Dermis blood vessel endothelial cell (primary cell): ENCODE data around the gene SLC28A1. TPM values are rescaled to one million over a fixed set of nuclear protein-coding genes. Genes with fewer than 3 reads are reported as not detected.

Experiments
- DNase-seq: peaks from one replicate; pipeline ENCODE4 v3.0.0; 2010
- total RNA-seq: library from RNA; depleted of rRNA; stranded (reverse); fragments of >200 nt; gene quantifications from 2 replicates; pipeline ENCODE4 v1.2.3, GENCODE V29; 2014

Gene SLC28A1
- total RNA-seq, 1 donor from 2014 or later, result not detected

DNA sequence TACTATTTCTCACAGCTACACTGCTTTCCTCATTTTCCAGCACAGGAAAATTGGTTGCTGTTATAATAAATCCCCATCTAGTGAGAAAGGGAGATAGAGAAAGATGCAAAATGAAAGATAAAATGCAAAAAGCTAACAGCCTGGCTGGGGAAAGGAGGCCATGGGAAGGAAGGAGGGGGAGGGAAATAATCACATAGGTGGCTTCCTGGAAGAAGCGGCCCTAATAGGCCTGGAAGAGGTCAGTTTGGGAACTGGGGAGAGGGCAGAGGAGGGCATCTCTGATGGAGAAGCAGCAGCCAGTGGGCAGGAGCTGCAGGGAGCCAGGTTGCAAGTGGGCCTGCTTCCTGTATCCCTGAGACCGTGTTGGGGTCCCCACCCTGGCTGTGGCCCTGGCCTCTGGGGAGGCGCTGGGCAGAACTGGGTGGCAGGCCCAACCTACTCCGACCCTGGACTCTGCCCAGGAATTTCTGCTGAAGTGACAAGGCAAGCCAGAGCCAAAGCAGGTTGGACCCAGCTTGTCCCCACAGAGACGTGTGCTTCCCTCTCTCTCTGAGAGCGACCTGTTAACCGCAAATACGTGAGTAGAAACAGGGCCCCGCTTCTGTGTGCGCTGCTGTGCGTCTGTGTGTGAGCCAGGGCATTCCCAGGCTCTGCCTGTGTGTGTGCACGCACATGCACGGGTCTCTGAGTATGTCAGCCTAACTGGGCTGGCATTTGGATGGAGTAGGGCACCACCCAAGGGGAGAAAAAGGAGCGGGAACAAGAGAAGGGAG is 1.9 kb downstream of the SLC28A1 start:
- no peak for DNase-seq

GRCh38 chr15:84886984-84887299 is 2.5 kb downstream of the SLC28A1 start:
- DNase-seq, result no peak

DNA sequence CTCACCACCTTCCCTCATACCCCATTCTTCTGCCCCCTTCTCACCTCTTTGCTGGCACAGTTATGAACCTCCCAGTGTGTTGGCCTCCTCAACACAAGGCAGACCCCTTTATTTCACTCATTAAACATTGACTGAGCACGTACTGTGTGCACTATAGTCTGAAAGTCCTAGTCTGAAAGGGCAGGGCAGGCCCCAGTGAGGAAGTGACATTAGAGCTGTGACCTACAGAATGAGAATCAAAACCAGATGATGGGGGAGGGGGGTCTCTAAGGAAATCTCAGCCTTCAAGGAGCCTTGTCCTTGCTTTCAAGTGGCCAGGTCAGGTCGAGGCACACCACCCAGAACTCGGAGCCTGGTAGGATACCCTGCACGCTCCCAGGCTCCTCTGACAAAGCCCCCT is 3.5 kb downstream of the SLC28A1 start:
- DNase-seq, result no peak

DNA sequence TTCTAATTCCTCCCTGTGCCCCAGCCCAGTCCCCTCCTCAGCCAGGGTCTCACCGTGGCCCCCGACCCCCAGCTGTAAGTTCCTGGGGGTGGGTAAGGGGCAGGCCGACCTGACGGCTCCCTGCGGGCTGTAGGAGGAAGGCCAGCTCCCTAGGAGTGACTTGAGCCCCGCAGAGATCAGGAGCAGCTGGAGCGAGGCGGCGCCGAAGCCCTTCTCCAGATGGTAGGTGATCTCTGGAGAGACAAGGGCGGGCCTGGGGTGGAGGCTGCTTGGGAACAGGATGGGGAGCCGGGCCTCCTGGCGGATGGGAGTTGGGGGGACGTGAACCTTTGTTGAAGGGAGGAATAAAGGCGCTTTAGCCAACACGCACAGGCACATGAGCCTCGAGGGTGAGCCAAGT is 4.2 kb downstream of the SLC28A1 start:
- DNase-seq, result no peak

DNA sequence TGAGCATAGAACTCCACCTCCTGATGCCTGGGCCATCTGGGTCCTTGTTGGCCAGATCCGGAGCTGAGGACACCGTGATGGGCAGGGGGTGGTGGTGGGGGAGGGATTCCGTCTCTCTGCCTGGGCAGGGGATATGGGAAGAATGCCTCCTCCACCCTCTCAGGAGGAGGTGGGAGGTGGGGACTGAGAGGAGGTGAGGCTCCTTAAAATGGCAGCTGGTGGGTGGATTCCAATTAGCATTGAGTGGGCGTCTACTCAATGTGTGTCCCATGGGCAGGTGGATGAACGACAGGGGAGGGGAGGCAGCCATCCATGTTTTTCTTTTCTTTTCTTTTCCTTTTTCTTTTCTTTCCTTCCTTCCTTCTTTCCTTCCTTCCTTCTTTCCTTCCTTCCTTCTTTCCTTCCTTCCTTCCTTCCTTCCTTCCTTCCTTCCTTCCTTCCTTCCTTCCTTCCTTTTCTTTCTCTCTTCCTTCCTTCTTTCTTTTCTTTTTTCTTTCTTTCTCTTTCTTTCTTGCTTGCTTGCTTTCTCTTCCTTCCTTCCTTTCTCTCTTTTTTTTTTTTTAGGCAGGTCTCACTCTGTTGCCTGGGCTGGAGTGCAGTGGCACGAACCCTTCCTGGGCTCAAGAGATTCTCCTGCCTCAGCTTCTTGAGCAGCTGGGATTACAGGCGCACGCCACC is 5.0 kb downstream of the SLC28A1 start:
- no peak for DNase-seq

DNA sequence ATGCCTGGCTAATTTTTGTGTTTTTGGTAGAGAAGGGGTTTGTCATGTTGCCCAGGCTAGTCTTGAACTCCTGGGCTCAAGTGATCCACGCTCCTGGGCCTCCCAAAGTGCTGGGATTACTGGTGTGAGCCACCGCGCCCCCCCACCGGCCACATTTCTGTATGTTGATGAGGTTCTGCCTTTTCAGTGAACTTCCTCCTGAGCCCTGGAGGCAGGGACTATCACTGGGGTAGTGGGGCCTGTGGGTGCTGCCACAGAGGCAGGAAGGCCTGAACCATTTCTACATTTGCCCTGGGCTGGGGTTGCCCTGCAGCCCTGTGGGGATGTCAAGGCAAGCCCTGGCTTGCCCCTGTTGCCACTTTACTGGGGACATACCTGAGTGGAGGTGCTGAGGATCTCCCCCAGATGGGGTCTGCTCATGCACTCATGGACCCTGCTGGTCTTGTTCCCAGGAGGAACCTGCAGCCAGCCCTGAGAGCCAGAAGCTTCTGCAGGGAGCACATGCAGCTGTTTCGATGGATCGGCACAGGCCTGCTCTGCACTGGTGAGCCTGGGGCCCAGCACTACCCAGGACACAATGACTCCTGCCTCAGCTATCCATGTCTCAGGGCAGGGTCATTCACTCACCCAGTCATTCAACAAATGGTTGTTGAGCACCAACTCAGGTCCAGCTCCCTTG is 5.7 kb downstream of the SLC28A1 start:
- DNase-seq, result no peak

DNA sequence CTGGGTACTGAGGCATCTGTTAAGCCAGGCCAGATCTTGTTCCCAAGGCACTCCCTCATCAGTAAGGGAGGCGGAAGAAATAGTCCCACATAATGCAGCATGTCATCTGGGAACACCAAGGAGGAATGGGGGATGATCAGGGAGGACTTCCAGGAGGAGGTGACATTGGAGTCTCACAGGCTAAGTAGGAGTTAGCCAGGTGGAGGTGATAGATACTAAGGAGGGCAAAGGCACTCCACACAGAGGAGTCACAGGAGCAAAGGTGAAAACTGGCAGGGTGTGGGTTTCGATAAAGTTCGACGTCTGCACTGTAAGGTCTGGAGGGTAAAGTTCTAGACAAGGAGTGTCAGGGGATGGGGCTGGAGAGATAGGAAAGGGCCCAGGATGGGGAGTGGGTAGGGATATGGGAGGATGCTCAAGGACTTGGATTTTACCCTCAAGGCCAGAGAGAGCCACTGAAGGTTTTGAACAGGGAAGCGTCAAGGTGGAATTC is 6.3 kb downstream of the SLC28A1 start:
- no peak for DNase-seq

- no peak for DNase-seq
These were observed 6.9 kb downstream of the SLC28A1 start for GRCh38 chr15:84891339-84891738.

GRCh38 chr15:84892786-84893307 is 8.4 kb downstream of the SLC28A1 start:
- DNase-seq, result no peak

GRCh38 chr15:84893607-84894006 is 9.1 kb downstream of the SLC28A1 start:
- DNase-seq, result no peak

DNA sequence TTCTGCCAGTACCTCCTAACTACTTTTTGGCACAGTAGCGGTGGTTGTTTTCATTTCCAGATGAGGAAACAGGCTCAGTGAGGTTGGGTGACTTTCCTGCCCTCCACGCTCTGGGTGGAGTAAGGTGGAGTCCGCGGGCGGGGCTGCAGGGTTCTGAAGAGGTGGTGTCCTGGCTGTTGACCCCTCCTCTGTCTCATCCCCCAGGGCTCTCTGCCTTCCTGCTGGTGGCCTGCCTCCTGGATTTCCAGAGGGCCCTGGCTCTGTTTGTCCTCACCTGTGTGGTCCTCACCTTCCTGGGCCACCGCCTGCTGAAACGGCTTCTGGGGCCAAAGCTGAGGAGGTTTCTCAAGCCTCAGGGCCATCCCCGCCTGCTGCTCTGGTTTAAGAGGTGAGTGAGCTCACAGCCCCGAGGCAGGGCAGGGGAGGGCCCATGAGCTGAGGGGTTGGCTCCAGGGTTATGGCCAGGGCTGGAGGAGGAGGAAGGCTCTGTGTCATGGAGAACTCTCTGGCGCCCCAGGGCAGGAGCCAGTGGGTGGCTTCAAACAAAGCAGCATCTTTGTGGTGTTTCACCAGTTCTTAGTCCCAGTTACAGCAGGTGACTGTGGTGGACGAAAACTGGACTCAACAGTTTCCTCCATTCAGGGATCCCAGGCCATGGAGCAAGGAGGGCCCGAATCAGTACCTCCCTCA is 10.4 kb downstream of the SLC28A1 start:
- no peak for DNase-seq

DNA sequence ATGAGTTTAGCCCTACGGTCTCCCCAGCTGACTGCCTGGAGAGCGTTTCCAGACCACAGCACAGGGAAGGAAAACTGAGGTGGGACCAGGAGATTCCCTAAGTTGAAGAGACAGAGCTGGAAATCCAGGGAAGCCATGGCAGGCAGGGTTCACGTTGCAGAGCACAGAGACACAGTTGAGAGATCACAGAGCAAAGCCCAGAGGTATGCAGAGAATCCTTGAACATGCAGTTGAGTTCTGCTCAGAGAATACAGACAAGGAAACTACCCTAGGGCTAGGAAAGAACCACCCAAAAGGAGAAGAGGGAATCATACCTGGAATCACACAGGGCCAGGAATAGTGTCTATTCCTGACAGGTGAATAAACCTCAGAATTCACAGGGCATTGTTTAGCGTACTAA is 14.3 kb downstream of the SLC28A1 start:
- no peak for DNase-seq

- no peak for DNase-seq
These were observed 15.3 kb downstream of the SLC28A1 start for GRCh38 chr15:84899750-84900149.

DNA sequence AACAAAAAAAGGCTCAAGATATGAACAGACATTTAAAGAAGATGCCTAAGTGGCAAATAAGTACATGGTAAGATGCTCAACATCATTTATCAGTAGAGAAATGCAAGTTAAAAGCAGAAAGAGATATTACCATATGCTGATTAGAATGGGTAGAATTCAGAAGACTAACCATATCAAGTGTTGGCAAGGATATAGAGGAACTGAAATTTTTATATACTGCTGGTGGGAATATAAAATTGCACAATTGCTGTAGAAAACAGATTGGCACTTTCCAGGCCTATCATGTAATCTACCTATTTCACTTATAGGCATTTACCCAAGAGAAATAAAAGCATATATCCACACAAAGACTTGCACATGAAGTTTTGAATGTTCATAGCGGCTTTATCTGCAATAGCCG is 17.1 kb downstream of the SLC28A1 start:
- no peak for DNase-seq

- no peak for DNase-seq
These were observed 19.3 kb downstream of the SLC28A1 start for GRCh38 chr15:84903751-84904150.

DNA sequence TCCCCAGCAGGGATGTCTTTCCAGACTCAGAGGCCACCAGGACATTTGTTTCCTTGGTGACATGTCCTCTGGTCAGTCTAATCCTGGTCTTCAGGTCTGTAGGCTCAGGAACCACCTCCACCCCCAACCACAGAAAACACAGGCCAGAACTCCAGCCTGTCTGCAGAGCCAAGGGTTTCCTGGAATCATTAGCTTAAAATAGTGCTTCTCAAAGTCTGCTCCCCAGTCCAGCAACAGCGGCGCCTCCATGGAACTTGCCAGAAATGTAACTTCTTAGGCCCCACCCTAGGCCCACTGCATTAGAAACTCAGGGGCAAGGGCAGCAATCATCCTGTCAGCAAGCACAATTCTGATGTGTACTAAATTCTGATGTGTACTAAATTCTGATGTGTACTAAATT is 20.0 kb downstream of the SLC28A1 start:
- DNase-seq, result no peak

DNA sequence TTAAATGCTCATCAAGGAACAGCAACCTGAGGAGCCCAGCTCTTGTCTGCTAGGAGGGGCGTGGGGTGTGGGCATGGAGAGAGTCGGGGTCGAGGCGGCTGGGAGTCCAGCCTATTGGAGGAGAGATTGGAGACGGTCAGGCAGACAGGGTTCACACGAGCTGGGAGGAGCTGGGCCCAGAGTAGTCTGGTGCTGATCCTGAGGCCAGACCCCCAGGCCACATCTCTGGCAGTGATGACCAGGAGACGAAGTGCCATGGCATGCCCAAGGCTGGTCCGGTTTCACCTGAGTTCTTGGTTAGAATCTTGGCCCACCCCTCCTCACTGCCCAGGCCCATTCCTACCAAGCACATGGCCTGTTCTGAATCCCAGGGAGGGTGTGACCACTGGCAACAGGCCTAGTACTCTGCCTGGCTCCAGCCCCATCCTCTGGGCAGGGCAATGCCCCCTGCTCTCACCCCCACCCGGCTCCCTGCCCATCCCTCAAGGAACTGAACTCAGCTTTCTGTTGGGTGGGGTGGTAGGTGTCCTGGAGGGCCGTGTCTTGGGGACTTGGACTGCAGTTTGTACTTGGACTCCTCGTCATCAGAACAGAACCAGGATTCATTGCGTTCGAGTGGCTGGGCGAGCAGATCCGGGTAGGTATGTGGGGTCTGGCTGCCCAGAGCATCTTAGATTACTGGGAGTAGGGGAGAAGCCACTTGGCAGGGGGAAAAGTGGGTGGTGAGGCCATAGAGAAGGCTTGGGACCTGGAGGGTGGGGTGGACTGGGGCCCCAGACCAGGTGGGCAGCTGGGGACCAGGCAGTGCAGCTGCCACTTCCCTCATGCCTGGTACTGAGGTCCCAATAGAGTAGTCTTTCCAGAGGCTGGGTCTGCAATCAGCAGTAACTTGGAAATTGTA is 20.8 kb downstream of the SLC28A1 start:
- DNase-seq, result no peak

GRCh38 chr15:84907731-84908130 is 23.3 kb downstream of the SLC28A1 start:
- DNase-seq, result no peak

DNA sequence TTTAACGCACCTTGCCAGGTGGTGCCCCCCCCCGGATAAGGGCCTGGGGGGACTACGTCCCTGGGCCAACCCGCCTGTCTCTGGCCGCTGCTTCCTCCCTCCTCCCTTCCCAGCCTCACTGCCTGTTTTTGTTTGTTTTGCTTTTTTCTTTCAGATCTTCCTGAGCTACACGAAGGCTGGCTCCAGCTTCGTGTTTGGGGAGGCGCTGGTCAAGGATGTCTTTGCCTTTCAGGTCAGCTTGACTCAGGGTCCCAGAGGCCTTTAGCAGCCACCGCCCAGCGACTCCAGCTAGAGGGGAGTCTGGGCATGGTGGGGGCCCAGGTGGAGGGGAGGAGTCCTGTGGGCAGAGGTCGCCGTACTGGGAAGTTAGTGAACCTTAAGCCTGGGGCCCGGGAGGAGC is 24.1 kb downstream of the SLC28A1 start:
- DNase-seq, result no peak

DNA sequence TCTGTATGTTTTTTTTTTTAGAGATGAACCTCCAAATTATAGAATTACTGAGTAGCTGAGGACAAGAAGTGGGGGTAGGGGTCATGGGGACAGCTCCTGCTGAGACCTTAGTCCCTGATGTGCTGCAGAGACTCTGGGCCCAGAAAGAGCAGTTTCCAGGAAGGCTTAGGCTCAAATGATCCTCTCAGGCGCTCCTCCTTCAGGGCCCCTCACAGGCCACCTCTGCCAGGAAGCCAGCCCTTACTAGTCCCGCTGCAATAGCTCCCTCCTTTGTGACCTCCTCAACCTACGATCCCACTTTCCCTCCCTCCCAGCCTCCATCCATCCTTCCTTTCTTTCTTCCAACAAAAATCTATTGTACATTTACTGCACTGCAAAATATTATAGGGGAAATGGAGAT is 24.6 kb downstream of the SLC28A1 start:
- DNase-seq, result no peak

DNA sequence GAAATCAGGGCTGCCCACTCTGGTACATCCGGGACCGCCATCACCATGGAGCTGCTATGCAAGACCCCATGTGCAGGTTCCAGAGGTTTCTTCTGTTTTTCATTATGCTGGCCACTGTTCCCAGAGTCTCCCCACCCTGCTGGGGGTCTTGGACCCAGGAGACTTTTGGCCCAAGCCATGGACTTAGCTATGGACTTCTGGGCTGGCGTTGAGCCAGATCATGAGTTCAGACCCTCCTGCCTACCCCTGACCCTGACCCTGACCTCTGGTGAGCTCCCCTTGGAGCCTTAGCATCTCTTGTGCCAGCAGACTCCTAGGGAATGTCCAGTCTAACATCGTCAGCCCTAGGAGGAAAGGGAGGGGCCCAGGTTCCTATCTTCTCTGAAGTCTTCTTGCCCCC is 25.3 kb downstream of the SLC28A1 start:
- no peak for DNase-seq
